T-helper 17 cell (primary cell): ENCODE data around the gene FAM13A. TPM values are rescaled to one million over a fixed set of nuclear protein-coding genes. Genes with fewer than 3 reads are reported as not detected.
A peak's percentile ranks its signal among the peaks of the same experiment; 100 is the strongest.
"Not testable (repeated sequence)": the region's sequence is repeated elsewhere in the genome, so short reads cannot be mapped to it uniquely, and the experiment has no call there.

ENCODE experiments used
- ATAC-seq: fragments of 150-1000 bp; cut with Tn5 transposase; 2 replicates; pipeline ENCODE4 v1.10.0; 2021; ENCODE audit warnings: mild to moderate bottlenecking, moderate library complexity
- DNase-seq, 3 donors: peaks; one replicate each; pipeline versions ENCODE4 v3.0.0 to v3.0.0-alpha.2; 2020 to 2021
- H3K9me3 ChIP-seq: one replicate; pipeline ENCODE4 v1.7.0; 2013; ENCODE audit warnings: low read length, mild to moderate bottlenecking; ENCODE audit not compliant: control insufficient read depth, poor library complexity, severe bottlenecking
- H3K27ac Mint-ChIP-seq: one replicate; pipeline ENCODE4 v1.8.0; 2022; ENCODE audit warnings: mild to moderate bottlenecking, moderate library complexity, mixed read lengths
- H3K27me3 Mint-ChIP-seq: one replicate; pipeline ENCODE4 v1.8.0; 2022; ENCODE audit warnings: mixed read lengths
- H3K36me3 Mint-ChIP-seq: one replicate; pipeline ENCODE4 v1.8.0; 2022; ENCODE audit warnings: low read depth, mixed read lengths
- H3K4me1 Mint-ChIP-seq: one replicate; pipeline ENCODE4 v1.8.0; 2022; ENCODE audit warnings: mild to moderate bottlenecking, mixed read lengths
- H3K4me3 Mint-ChIP-seq: one replicate; pipeline ENCODE4 v1.8.0; 2022; ENCODE audit warnings: mild to moderate bottlenecking, moderate library complexity, mixed read lengths
- total RNA-seq, 4 donors: library from RNA in 2 of 4; stranded (reverse) in 2 of 4; gene quantifications; one replicate each; pipeline ENCODE4 v1.2.3 and lab custom pipeline; 2022 to 2026

FAM13A gene
- total RNA-seq, 2 donors from 2014 or later, result 10.8 to 37.5 TPM

DNA sequence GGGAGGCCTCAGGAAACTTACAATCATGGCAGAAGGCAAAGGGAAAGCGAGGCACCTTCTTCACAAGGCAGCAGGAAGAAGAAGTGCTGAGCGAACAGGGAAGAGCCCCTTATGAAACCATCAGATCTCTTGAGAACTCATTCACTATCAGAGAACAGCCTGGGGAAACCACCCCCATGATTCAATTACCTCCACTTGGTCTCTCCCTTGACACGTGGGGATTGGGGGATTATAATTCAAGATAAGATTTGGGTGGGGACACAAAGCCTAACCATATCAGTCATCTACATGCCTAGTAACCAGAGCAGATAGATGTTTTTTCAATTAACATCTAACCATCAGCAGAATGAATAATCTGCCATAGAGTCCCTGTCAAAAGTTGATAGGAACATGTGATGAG is 30.4 kb downstream of the FAM13A start:
- Mint-ChIP-seq H3K36me3 (peaks cover 2% of the 10 kb centered on the region), H3K4me3 (no peak overlapping the region), H3K4me1 (peaks cover 9% of the 10 kb centered on the region), H3K27ac (peak overlapping the region; percentile 61), H3K27me3 (no peaks in the 10 kb centered on the region)
- DNase-seq (no peak), ATAC-seq (no peak)
- no peaks in the 10 kb centered on the region for H3K9me3 ChIP-seq

DNA sequence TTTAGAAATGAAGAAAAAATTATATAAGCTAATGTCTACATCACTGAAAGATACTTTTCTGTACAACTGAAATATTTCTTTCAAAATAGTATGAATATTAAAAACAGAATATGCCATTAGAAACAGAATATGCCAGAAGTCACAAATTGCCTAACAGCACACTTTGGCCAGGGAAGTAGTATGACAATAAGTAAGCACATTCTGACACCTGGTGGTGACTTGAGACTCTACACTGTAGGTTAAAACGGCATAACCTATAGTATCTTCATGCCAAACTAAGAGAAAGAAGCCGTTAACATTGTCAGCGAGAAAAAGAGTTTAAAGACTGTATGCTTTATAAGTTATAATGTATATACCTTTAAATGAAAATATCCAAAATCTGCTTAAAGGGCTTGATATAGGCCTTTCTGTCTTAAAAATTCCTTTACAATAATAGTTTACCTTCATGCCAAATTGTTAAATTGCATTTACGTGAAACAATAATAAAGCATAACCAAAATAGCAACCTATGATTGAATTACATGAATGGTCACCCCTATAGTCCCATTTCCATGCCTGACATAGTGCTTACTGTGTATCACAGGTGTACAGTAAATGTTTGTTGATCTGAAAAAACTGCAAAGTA is 32.8 kb downstream of the FAM13A start:
- H3K4me1 Mint-ChIP-seq, result peaks cover 12% of the 10 kb centered on the region
- no peak overlapping the region for H3K27ac Mint-ChIP-seq
- no peaks in the 10 kb centered on the region for H3K9me3 ChIP-seq
- H3K4me3 Mint-ChIP-seq, result no peak overlapping the region
- ATAC-seq (peak; percentile 99), DNase-seq (peak in 2 of 3 donors; percentile 10 to 36)
- peaks cover 5% of the 10 kb centered on the region for H3K36me3 Mint-ChIP-seq
- no peaks in the 10 kb centered on the region for H3K27me3 Mint-ChIP-seq

DNA sequence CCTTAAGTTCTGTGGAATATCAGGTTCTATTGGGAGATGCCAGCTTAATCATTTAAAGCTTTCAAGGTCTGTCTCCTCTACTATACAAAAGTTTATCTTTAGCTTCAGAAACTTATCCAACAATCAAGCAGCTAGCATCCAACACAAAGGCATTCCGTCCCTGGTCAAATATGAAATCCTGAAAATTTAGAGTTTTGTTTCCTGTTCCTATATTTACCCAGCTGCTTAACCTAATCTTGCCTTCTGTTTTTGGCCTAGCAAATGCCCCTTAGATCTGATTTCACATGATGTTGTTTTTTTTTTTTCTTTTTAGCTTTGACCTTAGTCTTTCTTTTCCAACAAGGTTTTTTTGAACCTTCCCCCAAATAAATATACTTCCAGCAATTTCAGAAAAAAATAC is 33.8 kb downstream of the FAM13A start:
- no peaks in the 10 kb centered on the region for H3K9me3 ChIP-seq
- H3K27me3 Mint-ChIP-seq, result no peaks in the 10 kb centered on the region
- ATAC-seq (no peak), DNase-seq (no peak)
- H3K27ac Mint-ChIP-seq, result no peak overlapping the region
- H3K4me3 Mint-ChIP-seq, result no peak overlapping the region
- H3K36me3 Mint-ChIP-seq, result peaks cover 5% of the 10 kb centered on the region
- peaks cover 15% of the 10 kb centered on the region for H3K4me1 Mint-ChIP-seq

DNA sequence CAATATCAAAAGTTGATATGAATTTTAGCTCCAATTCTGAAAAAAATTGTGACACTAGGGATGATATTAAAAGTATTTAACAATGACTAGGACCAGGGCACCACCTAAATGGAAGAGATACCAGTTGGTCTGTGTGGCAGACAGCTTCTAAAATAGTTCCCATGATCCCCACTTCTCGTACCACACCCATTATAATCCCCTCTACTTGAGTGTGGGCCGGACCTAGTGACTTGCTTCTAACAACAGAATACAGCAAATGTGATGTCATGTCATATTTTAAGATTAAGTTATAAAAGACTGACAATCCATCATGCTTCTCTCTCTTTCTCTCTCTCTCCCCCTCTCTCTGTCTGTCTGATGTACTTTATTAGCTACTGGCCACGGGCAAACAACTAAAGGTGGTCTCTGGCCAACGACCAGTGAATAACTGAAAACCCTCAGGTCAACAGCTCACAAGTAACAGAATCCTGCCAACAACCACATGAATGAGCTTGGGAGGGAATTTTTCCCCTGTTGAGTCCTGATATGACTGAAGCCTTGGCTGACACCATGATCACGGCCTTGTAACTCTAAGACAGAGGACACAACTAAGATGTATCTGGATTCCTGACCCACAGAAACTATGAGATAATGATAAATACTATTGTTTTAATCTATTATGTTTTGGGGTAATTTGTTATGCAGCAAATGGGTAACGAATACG is 34.4 kb downstream of the FAM13A start:
- H3K9me3 ChIP-seq, result no peaks in the 10 kb centered on the region
- Mint-ChIP-seq H3K36me3 (peaks cover 5% of the 10 kb centered on the region), H3K27ac (no peak overlapping the region), H3K27me3 (no peaks in the 10 kb centered on the region), H3K4me3 (no peak overlapping the region), H3K4me1 (peaks cover 15% of the 10 kb centered on the region)
- DNase-seq (no peak), ATAC-seq (no peak)

DNA sequence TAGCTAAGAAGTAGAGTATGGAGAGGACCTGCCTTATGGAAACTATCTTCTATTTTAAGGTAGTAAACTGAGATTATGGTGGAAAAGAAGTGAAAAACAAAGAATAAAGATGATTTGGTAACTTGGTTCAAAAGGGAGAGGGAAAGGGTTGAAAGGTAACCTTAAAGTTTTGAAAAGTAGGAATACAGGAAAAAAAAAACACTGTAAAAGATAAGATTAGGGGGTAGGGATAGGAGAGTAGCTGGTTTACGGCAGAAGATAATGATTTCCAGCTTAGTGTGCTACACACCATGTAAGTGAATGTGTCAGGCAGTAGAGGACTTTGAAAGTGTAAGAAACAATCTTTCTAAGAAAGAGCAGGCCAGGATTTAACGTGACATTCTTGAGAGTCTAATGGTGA is 35.3 kb downstream of the FAM13A start:
- peaks cover 15% of the 10 kb centered on the region for H3K4me1 Mint-ChIP-seq

DNA sequence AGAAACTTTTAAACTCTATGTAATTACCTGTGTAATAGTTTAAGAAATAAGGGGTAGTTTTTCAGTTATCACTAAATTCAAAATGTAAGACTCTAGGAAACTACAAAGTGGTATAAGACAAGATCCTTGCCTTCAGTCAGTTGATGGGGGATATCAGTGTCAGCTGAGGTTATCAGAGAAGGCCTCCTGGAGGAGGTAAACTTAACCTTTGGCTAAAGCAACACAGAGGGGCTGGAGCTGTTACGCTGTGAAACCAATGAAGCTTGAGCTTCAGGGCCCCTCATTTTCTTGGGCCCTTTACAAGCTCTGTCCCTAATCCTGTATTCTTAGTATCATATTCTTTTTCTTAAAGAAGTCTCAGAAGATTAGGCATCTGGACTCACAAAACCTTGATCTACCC is 35.9 kb downstream of the FAM13A start:
- Mint-ChIP-seq H3K4me1 (peaks cover 15% of the 10 kb centered on the region), H3K27ac (peak overlapping the region; percentile 78), H3K36me3 (peaks cover 5% of the 10 kb centered on the region), H3K27me3 (no peaks in the 10 kb centered on the region), H3K4me3 (no peak overlapping the region)
- no peaks in the 10 kb centered on the region for H3K9me3 ChIP-seq
- DNase-seq (no peak), ATAC-seq (no peak)

More for the DNA sequence above, 35.3 kb downstream of the FAM13A start:
- Mint-ChIP-seq H3K27me3 (no peaks in the 10 kb centered on the region), H3K36me3 (peaks cover 5% of the 10 kb centered on the region), H3K4me3 (no peak overlapping the region), H3K27ac (peak overlapping the region; percentile 78)
- ATAC-seq (no peak), DNase-seq (no peak)
- H3K9me3 ChIP-seq, result no peaks in the 10 kb centered on the region

DNA sequence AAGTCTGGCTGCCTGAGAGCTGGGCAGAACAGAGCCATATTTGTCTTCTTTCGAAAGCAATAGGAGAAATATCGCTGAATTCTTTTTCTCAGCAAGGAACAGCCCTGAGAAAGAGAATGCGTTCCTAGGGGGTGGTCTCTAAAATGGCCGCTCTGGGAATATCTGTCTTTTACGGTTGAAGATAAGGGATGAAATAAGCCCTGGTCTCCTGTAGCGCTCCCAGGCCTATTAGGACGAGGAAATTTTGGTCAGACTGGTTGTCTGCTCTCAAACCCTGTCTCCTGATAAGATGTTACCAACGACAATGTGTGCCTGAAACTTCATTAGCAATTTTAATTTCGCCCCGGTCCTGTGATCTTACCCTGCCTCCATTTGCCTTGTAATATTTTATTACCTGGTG is 42.1 kb downstream of the FAM13A start:
- H3K4me3 Mint-ChIP-seq, ATAC-seq, H3K36me3 Mint-ChIP-seq, DNase-seq, H3K4me1 Mint-ChIP-seq, H3K9me3 ChIP-seq, H3K27ac Mint-ChIP-seq: not testable (repeated sequence)
- peaks cover 18% of the 10 kb centered on the region for H3K27me3 Mint-ChIP-seq

DNA sequence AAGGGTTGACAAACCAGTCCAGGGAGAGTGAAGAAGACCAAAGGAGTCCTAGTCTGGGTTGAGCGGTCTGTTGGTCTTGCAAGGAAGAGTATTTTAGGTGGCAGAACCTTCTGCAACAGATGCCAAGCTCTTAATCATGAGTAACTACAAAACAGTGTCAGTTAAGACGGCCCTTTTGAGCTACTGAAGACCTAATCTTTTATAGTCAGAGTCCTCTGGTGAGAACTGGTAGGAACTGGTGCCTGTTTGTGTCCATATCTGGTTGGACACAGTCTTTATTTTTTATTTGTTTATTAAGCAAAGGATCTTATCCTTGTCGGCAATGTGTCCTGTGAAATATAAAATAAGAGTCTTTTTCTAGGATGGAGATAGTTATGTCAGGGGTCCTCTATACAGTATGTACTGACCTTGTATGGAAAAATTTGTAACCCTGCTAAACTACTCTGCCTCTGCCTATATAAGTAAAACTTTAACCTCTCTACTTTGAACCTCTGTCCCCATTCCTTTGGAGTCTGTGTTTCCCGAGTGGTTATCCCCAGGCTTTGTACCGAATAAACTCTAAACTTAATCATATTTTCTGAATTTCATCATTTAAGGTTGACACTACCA is 47.1 kb downstream of the FAM13A start:
- DNase-seq (no peak), ATAC-seq (no peak)
- H3K27me3 Mint-ChIP-seq, result peaks cover 24% of the 10 kb centered on the region
- no peak overlapping the region for H3K4me3 Mint-ChIP-seq
- no peaks in the 10 kb centered on the region for H3K9me3 ChIP-seq
- no peaks in the 10 kb centered on the region for H3K36me3 Mint-ChIP-seq
- no peaks in the 10 kb centered on the region for H3K4me1 Mint-ChIP-seq
- no peak overlapping the region for H3K27ac Mint-ChIP-seq

DNA sequence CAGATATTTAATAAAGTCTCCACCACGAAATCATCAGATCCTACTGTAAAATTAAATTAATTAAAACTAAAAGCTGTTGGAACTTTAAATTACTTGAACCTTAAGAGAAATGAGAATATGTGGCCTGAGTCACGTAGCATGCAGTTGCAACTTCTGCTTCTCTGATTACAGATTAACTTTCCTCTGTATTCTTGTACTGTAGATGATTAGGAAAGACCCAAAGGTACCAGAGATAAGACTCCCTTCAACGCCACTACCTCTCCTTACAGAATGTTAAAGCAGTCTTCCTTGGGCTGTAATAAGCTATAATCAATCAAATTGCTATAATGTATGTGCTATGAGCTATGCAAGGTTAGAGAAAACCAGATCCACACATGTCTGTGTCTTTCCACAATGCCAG is 47.9 kb downstream of the FAM13A start:
- Mint-ChIP-seq H3K36me3 (no peaks in the 10 kb centered on the region), H3K27ac (no peak overlapping the region), H3K4me3 (no peak overlapping the region), H3K4me1 (no peaks in the 10 kb centered on the region), H3K27me3 (peaks cover 24% of the 10 kb centered on the region)
- DNase-seq, result no peak
- no peak for ATAC-seq
- H3K9me3 ChIP-seq, result no peaks in the 10 kb centered on the region

DNA sequence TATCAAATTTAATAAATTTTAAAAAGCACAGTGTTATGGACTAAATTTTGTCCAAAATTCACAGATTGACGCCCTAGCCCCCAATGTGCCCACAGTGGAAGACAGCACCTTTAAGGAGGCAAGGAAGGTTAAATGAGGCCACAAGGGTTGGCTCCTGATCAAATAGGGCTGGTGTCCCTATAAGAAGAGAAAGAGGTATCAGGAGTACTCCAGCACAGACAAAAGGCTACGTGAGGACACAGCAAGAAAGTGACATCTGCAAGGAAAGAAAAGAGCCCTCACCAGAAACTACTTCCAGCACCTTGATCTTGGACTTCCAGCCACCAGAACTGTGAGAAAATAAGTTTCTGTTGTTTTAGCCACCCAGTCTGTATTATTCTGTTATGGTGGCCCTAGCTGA is 48.8 kb downstream of the FAM13A start:
- Mint-ChIP-seq H3K4me1 (no peaks in the 10 kb centered on the region), H3K4me3 (no peak overlapping the region), H3K36me3 (no peaks in the 10 kb centered on the region), H3K27me3 (peaks cover 24% of the 10 kb centered on the region), H3K27ac (no peak overlapping the region)
- DNase-seq (no peak), ATAC-seq (no peak)
- no peaks in the 10 kb centered on the region for H3K9me3 ChIP-seq

DNA sequence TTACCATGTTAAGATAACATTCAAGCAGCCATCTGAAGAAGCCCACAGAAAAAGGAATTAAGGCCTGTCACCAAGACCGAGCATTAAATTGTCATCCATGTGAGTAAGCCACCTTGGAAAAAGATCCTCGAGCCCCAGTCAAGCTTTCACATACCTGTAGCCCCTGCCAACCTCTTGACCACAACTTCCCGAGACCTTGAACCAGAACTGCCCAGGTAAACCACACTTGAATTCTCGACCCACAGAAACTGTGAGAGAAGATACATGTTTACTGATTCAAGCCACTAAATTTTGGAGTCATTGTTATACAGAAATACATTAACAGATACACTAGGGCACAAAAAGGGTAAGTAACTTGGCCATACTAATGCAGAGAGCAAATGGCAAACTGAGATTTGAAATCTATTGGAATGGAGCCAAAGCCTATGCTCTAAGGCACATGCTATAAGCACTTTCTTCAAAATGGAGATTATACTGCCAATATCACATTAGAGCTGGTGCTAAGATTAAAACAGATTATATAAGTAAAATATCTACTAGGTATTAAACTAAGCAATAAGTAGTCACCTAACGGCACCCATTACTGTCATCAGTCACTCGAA is 49.5 kb downstream of the FAM13A start:
- H3K27me3 Mint-ChIP-seq, result peaks cover 24% of the 10 kb centered on the region
- H3K4me1 Mint-ChIP-seq, result no peaks in the 10 kb centered on the region
- H3K4me3 Mint-ChIP-seq, result no peak overlapping the region
- ATAC-seq (no peak), DNase-seq (no peak)
- no peak overlapping the region for H3K27ac Mint-ChIP-seq
- H3K36me3 Mint-ChIP-seq, result no peaks in the 10 kb centered on the region
- no peaks in the 10 kb centered on the region for H3K9me3 ChIP-seq

DNA sequence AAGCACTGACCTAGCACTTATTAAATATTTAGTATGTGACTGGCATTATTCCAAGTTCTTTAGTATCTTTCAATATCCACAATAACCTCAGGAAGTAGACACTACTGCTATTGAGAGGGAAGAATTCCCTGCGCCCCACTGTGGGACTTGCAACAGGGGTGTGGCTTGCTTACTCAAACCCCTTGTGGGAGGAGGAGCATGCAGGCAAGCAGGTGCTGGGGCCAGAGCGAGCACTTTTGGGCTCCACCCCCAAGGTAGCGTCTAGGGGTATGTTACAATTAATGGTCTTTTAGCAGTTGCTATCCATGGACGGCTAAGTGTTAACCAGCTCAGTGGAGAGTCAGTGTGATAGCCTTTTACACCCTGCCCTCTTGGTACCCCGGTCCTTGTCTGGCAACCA is 50.7 kb downstream of the FAM13A start:
- no peaks in the 10 kb centered on the region for H3K36me3 Mint-ChIP-seq
- no peak for ATAC-seq
- peaks cover 14% of the 10 kb centered on the region for H3K27me3 Mint-ChIP-seq
- no peak overlapping the region for H3K4me3 Mint-ChIP-seq
- H3K27ac Mint-ChIP-seq, result no peak overlapping the region
- DNase-seq, result no peak
- no peaks in the 10 kb centered on the region for H3K9me3 ChIP-seq
- H3K4me1 Mint-ChIP-seq, result no peaks in the 10 kb centered on the region

DNA sequence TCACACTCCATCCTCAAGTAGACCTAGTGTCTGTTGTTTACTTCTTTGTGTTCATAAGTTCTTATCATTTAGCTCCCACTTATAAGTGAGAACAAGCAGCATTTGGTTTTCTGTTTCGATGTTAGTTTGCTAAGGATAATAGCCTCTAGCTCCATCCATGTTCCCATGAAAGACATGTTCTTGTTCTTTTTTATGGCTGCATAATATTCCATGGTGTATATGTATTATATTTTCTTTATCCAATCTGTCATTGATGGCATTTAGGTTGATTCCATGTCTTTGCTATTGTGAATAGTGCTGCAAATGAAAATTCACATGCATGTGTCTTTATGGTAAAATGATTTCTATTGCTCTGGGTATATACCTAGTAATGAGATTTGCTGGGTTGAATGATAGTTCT is 51.9 kb downstream of the FAM13A start:
- H3K4me1 Mint-ChIP-seq, H3K36me3 Mint-ChIP-seq, ATAC-seq, H3K27me3 Mint-ChIP-seq, DNase-seq, H3K9me3 ChIP-seq, H3K27ac Mint-ChIP-seq, H3K4me3 Mint-ChIP-seq: not testable (repeated sequence)
